Stimulated activated CD8-positive, alpha-beta memory T cell treated with anti-CD3 and anti-CD28 coated beads, Interleukin-7, amount 100 ng/mL, for 4 hours (primary cell): ENCODE results near the gene KRT35.

Experiments
- DNase-seq, 2 donors: peaks; one replicate each; pipeline ENCODE4 v3.0.0-alpha.2; 2020; ENCODE audit warnings: low read depth in 2 of 2

The KRT35 gene

DNA sequence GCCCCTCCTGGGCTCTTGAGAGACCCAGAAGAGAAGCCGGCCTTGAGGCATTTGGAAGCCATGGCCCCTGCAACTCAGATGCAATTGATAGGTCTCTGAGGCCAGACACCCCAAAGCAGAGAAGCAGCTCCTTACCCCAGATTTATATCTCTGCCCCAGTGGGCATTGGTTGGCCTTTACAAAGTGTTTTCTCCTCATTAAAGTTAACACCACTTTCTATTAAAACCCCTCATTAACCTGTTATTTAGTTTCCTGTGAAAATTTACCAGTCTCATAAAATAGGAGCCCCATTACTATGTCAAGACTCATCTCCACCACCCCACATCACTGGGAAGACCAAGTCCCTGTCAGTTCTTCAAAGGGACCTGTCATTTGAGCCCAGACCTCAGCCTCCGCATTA is at the start of gene KRT35:
Gene KRT35 (minus strand): TSS at position 116 of the 400 bp plus-strand sequence. CDS start 54 bp downstream, at position 62.
- no peak for DNase-seq

DNA sequence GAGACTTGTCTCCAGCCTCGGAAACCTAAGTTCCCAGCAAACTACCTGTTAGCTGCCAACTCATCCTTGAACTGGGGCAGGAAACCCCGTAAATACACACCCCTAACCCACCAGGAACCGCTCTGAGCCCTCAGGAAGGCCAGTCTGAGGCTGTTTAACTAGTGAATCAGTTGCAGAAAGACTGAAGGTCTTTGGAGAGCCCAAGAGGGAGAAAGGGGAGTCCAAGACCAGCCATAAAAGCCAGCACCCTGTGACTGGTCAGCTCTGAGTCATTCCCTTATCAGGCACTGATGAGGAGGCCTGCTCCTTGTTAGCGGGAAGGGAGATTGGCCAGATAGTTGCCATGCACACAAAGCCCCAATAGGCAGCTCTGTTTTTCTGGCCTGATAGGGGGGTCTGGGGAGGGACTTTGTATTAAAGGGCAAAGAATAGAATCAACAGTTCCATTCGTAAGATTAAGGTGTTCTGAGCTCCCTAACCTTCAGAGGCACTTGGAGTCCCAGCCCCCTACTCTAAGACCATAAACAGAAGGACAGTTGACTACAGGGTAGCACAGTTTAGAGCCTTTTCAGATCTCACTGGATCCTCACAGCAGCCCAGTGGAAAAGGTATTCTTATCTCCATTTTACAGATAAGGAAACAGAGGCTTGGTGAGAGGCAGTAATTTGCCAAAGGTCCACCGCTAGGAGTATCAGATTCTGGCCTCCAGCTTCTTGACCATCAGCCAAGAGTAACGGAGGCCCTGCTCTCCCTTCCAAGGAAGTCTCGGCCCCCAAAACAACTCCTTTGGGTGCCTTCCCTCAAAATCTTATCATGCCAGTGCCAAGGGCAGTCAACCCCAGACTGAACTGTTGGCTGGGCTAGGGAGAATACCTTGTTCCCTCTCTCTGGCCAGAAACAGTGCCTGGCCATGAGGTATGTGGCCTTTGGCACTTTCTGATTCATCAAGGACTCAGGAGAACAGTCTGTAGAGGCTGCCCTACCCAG is 49.4 kb upstream of the KRT35 start:
- DNase-seq: no peak

DNA sequence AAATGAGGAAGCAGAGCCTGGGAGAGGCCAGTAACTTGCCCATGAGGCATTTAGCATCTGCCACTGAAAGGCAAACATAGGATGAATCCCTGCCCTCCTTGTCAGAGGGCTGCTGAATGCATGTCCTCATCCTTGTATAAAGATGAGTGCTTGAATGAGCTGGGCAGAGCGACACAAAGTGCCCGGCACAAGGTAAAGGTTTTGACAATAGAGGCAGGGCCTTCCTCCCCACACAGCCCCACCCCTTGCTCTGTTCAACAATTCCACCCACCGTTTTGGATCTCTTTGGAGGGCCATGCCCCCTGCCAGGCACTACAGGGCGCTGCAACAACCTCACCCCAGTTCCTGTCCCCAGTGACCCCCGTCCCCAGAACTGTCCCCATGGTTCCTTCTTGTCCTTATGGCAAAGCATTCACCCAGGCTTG is 48.6 kb upstream of the KRT35 start:
- DNase-seq: no peak

DNA sequence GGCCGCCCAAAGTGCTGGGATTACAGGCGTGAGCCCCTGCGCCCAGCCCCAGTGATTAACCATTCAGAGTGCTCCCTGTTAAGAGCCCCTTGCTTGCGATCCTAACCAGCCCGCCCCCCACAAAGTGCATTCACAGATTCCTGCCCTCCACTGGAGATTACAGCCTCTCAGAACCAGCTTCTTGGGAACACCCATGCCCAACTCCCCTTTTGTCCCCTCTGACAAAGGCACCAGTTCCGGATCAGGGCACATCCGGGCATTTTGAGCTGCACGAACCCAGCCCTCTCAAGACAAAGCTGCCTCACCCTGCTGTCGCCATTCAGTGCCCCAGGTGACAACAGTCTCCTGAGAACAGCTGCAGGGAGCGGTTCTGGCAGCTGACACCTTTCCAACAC is 48.0 kb upstream of the KRT35 start:
- DNase-seq: no peak

DNA sequence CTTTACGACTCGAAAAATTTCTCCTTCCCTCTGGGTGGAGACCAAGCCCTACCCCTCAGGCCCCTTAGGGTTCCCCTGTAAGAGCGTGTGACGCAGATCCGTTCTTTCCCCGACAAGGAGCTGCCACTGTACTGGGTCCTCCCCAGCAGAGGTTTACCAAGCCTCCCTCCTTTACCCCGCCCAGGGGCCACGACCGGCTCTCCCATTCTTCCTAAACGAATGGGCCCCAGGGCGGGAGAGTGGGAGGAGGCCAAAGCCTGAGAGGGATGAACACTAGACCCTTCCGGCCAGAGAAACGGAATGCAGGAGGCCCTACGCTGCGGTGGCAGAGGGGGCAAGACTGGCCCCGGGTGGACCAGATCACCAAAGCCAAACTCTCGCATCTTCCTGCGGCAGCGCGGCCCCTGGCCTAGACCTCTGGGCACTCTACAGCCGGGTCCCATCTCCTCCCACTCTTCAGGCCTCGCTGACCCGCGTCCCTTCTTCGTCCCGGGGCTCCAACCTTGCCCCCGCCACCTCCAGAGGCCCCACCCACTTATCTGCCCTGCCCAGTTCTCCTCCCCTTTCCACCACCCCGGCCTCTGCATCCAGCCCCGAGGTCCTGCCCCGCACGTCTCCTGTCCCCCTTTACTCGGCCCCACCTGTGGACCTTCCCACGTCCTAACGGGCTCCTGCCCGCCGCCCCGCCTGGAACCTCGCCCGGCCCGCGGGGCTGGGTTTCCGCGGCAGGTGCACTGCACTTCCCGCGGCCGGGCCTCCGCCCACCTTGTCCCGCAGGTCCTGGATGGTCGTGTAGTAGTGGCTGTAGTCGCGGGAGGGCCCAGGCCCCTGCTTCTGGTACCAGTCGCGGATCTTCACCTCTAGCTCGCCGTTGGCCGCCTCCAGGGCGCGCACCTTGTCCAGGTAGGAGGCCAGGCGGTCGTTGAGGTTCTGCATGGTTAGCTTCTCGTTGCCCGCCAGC is 46.4 kb upstream of the KRT35 start:
- DNase-seq: no peak

DNA sequence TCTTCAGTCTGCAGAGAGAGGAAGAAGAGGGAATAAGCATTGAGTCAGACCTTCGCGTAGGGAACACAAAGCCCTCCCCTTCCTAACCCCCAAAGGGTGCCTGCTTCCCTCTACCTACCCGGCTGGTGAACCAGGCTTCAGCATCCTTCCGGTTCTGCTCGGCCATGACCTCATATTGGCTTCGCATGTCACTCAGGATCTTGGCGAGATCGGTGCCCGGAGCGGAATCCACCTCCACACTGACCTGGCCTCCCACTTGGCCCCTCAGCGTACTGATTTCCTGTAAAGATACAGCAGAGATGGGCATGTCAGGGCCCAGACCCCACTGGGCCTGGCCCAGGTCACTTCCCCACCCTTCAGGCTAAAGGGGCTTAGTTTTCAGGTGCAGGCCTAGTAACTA is 43.3 kb upstream of the KRT35 start:
- no peak for DNase-seq

DNA sequence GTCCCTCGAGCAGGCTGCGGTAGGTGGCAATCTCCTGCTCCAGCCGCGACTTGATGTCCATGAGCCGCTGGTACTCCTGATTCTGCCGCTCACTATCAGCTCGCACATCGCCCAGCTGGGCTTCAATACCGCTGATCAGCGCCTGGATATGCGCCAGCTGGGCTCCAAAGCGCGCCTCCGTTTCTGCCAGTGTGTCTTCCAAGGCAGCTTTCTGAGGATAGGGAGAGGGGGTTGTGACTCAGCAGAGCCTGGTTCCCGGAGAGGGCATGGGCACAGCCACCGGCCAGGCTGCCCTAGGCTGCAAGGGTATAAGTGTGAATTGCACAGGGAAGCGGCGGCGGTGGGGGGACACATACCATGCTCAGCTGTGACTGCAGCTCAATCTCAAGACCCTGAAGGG is 42.8 kb upstream of the KRT35 start:
- DNase-seq: no peak

DNA sequence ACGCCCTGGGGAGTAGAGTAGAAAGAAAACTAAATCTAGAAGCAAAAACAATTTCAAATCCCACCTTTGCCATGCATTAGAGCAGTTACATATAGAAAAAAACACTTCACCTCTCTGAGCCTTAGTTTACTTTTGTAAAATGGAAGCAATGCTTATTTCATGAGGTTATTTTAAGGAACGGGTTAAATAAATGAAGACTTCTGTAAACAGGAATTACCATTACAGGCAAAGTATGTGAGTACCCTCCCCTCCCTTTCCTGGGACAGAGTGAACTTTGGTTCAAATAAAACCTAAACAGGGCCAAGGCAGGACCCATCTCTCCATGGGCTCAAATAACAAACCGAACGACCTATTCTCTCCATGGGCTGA is 42.3 kb upstream of the KRT35 start:
- DNase-seq: no peak

DNA sequence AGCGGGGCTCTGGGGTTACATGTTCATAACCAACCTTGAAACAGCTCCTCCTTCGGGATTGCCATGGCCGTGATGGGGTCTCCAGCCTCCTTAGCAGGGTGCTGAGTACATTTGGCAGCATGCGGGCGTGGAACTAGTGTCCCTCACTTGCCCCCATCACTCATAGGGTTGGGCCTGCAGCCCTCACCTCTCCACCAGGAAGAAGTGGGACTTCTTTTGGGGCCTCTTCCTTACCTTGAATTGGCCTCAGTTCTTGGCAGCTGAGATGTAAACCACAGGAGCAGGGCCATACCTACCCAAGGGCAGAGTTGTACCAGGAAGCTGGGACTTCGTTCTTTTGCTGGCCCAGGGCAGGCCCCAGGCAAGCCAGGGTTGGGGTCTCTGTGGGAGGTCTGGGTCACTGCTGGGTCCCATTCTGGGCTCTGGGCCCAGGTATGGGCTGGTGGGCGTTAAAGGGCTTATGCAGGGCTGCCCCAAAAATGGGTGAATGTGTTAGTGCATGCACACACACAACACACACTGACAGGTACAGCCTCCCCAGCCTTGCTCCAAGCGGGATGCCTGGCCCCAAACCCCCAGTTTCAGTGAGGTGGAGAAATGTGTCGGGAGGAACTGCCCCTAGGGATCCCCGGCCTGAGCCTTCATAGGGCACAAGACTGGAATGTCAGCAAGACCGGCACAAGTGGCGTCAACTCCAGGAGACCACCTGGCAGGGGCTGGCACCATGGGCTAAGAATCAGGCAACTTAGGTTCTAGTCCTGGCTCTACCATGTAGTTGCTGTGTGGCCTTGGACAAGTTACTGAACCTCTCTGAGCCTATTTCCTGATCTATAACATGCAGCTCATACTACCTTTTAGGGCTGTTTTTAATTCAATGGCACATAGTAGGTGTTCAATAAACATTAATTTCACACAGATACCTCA is 41.6 kb upstream of the KRT35 start:
- DNase-seq: no peak

DNA sequence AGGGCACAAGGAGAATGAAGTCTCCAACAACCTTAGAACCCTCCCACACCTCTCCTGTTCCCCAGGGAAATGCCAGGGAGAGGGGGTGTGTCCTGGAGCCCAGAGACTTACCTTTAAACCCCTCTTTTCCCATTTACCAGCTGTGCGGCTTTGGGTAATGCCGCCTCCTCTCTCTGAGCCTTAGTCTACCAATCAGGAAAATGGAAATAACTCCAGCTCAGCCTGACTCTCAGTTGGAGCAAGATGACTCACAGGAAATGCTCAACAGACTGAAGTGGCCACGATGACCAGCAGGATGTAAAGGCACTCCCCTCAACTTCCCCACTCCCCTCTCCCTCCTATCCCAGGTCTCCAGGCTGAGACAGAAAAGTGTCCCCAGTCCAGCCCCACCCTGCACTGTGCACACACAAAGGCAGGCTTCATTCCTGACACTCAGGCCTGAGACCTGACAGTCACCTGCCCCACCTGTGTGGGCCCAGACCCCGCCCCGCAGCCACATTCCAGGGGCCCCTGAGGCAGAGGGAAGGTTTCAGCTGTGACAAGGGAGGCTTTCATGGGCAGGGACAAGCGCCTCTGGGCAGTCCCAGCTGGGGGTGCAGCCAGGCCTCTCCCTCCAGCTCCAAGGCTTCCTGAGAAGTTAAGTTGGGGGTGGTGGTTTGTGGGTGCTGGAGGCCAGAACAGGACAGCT is 40.8 kb upstream of the KRT35 start:
- DNase-seq: no peak

DNA sequence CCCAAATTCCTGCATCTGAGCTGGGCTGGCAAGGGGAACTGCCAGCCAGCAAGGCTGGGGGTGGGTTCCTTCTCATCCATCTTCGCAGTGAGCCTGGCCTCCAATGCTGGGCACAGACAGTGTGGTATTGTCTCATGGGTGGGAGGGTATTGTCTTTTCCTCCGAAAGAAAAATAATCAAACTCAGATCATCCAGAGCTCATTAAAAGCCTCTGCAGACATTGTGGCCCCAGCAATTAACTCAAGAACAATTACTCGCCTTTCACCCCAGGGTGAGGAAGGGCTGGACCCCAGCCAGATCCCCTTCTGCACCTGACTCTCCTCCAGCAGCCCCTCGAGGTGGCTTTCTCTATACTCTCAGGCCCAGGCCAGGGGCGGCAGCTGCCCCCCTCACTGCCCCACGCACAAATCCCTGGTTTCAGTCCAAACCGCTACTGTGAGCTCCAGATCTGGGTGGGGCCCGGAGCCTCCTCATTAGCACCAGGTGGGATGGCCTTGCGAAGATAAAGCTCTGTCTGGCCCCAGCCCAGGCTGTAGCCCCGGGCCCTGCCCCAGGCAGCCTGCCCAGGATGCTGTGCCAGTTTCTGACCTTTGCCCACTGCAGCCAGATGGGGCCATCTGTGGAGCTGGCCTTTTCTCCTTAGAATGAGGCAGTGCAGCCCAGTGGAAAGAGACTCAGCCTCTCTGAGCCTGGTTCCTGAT is 40.0 kb upstream of the KRT35 start:
- DNase-seq: no peak

DNA sequence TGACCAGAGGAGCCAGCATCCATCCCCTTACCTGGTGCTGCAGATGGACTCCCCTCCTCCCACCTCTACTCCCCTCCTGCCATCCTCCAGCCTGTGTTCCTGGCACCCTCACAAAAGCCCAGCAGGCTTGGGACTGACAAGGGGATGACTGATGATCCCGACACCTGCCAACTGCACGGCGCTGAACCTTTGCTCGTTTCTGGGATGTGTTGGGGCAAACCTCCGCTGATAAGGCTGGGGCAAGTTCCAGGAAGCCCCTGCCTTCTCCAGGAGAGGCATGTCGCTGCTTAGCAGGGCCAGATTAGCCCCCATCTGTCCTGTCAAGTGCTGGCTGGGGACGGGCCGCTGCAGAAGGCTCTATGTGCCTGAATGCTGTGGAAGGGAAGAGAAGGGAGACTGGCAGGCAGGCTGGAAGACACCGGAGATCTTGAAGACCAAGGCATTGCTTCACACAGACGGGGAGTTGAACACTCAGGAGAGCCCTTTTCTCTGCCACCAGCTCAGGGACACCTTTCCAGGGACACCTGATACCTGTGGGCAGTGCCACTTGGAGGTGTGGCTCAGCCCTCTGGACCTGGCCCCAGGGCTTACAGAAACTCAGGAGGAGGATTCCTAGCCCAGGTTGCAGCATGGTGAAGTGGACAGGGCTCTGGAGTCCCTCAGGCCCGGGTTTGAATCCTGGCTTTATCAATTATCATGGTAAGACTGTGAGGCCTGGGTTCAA is 38.7 kb upstream of the KRT35 start:
- no peak for DNase-seq

DNA sequence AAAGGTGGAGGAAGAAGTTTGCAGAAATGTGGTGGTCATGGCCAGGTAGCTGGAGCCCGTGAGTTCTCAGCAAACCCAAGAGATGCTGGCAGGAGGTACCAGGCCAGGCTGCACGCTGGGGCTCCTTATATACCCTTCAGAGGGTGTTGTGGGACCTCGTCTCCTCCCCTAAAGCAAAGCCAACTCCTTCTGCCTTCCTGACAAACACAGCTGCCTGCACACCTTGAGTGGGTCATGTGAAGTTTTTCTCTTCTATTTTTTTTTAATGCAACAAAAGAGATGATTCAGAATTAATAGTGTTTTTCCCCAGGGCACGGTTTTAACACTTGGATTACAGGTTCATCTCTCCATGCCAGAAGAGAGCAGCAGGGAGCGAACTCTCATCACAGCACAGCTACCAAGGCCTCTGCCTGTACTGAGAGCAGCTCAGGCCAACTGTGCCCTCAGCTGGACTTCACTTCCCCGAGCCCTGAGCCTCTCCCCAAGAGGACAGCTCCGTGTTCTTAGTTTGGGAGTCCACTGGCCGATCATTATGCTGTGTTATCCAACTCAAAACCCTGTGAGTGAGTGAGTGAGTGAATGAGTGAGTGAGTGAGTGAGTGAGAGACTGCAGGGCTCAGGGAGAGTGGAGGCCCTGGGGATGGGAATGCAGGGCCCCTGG is 38.0 kb upstream of the KRT35 start, which contains the start of gene KRT15:
Gene KRT15 (minus strand): TSS at position 102 of the 661 bp plus-strand sequence. CDS start 63 bp downstream, at position 39.
- DNase-seq: no peak

DNA sequence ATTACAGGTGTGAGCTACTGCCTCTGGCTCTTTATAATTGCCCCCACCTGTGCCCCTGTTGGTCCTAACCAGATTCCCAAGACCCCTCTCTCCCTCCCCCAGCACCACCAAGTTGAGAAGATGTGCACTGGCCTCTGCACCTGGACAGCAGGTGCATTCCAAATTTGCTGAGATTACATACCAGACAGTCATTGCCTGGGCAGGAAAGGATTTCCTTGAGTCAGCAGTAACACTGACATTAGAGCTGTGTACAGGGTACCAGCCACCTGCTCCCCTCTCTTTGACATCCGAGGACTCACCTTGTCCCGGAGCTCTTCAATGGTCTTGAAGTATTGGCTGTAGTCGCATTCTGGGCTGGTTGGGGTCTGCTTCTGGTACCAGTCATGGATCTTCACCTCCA is 37.1 kb upstream of the KRT35 start:
- DNase-seq: no peak

DNA sequence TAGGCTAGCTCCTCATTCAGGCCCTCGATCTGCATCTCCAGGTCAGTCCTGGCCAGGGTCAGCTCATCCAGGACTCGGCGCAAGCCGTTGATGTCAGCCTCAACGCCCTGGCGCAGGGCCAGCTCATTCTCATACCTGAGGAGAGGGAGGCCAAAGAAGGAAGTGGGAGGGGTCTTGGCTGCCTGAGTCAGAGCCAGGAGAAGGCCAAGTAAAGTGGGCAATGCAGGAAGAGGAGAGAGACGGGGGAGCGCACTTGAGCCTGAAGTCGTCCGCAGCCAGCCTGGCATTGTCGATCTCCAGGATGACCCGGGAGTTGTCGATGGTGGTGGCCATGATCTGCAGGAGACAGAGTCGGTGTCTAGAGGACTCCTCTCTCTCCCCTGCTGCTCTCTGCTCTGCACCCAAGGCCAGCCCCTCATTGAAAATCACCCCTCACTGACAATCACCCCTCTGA is 35.9 kb upstream of the KRT35 start:
- DNase-seq: no peak

DNA sequence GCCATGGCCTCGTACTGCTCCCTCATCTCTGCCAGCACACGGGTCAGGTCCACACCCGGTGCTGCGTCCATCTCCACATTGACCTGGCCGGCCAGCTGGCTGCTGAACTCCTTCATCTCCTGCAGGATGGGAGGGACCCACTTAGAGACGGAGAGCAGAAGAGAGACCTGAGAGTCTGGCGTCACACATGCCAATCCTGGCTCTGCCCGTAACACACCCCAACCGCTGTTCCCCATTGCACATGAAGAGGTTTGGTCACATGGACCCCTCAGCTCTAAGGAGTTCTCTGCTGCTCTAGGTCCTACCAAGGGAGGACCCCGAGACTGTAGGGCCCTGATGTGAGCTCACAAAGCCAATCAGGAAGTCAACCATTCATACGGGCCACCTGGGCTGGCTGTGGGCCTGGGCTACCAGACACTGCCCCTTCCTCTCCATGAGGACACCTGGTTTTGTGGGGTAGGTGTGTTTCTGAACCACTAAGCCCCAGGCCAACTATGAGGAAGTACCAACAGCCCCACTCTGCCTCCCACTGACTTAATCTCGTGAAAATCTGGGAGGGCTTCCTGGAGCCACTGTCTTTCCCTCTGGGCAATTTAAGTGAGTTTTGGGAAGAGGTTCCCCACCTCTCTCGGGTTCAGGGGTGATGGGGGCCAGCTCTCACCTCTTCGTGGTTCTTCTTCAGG is 35.3 kb upstream of the KRT35 start:
- no peak for DNase-seq

DNA sequence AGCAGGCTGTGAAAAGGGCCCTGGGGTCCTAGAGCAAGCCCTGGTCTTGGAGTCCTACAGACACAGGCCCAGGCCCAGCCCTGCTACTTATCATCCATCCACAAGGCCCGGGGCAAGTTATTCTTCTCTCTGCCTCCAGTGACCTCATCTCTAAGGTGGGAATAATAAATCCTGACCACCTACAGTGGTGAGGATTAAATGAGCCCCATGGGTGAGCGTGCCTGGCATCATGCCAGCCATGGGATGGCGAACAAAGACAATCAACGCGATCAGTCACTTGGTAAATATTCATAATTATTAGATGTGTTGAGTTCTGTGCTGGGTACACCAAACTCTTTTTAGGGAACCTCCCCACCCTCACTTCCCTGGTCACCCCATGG is 32.2 kb upstream of the KRT35 start:
- DNase-seq: no peak

DNA sequence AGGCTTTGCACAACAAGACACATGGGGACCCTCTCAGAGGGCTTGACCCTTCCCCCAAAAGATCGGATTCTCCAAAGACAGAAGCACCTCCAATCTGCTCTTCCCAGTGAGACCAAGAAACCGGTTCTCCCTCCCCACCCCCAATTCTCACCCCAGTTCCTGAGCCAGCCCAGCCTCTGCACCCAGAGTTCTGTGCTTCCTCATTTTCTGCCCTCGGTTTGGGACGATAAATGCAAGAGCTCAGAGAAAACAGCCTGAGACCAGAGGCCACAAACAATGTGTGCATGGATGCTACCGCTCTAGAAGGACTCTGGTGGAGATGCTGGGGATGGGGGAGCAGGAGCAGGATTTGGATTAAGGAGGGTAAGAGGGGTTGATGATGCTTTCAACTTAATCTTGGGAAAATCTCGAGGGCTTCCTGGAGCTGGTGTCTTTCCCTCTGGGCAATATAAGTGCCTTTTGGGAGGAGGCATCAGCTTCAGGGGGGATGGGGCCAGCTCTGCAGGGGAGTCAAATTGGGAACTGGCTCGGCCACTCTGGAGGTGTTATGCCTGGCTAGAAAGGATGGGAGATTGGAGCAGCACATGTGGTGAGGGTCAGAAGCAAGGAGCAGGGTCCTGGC is 31.7 kb upstream of the KRT35 start:
- no peak for DNase-seq
